ENCODE data around the gene MED13.

GRCh38 chr17:61955619-61956018, 109.5 kb downstream of the MED13 start:
- TF ChIP-seq POLR2AphosphoS5 (IDR thresholded peaks at IDR 0.05) (no peak), CTCF (IDR thresholded peaks at IDR 0.05) (no peak), EP300 (IDR thresholded peaks at IDR 0.05) (no peak), POLR2A (IDR thresholded peaks at IDR 0.05) (no peak)
